Choroid plexus epithelial cell (primary cell): ENCODE results near the gene PTAFR.
"Not testable (repeated sequence)": the region's sequence is repeated elsewhere in the genome, so short reads cannot be mapped to it uniquely, and the experiment has no call there.

Experiments
- DNase-seq: peaks from one replicate; pipeline ENCODE4 v3.0.0-alpha.2; 2010; ENCODE audit warnings: low read depth
- H3K4me3 ChIP-seq: 2 replicates; pipeline ENCODE4 v1.5.1; 2011; ENCODE audit warnings: low read depth, mild to moderate bottlenecking, control low read depth, low read length, moderate library complexity
- CTCF ChIP-seq: conservative IDR thresholded peaks from 2 replicates; pipeline ENCODE4 v1.5.1; 2011; ENCODE audit warnings: low read depth, mild to moderate bottlenecking, control low read depth, inconsistent platforms, low read length, moderate library complexity

PTAFR gene

GRCh38 chr1:28144203-28145135 is 32.0 kb downstream of the PTAFR start:
- no peak for TF ChIP-seq CTCF
- no peak overlapping the region for H3K4me3 ChIP-seq
- DNase-seq: peak; percentile 79

GRCh38 chr1:28143496-28144202 is 32.8 kb downstream of the PTAFR start:
- TF ChIP-seq CTCF: no peak
- no peak overlapping the region for H3K4me3 ChIP-seq
- DNase-seq: no peak

GRCh38 chr1:28141685-28142084 is 34.8 kb downstream of the PTAFR start:
- no peak for TF ChIP-seq CTCF
- no peak overlapping the region for H3K4me3 ChIP-seq
- no peak for DNase-seq

GRCh38 chr1:28139866-28140265 is 36.6 kb downstream of the PTAFR start:
- not testable (repeated sequence) for DNase-seq

GRCh38 chr1:28139025-28139712 is 37.3 kb downstream of the PTAFR start:
- TF ChIP-seq CTCF: no peak
- no peak overlapping the region for H3K4me3 ChIP-seq
- peak; percentile 67 for DNase-seq

More at GRCh38 chr1:28139866-28140265, 36.6 kb downstream of the PTAFR start:
- not testable (repeated sequence) for H3K4me3 ChIP-seq

- TF ChIP-seq CTCF: no peak
- H3K4me3 ChIP-seq: no peak overlapping the region
- DNase-seq: peak; percentile 20
Measured at GRCh38 chr1:28136922-28137613, 39.4 kb downstream of the PTAFR start.
